DMS 273 (cell line): ENCODE measurements around the gene TENT4B.
A peak's percentile ranks its signal among the peaks of the same experiment; 100 is the strongest.
"Not testable (repeated sequence)": the region's sequence is repeated elsewhere in the genome, so short reads cannot be mapped to it uniquely, and the experiment has no call there.

Source experiments
- DNase-seq: peaks from one replicate; lab custom pipeline; 2025; ENCODE audit not compliant: unreplicated experiment; lab: John Stamatoyannopoulos, UW

Gene TENT4B

GRCh38 chr16:50154420-50154950 is 1.4 kb downstream of the TENT4B start:
- DNase-seq, result peak; percentile 49

GRCh38 chr16:50155925-50156324 is 2.8 kb downstream of the TENT4B start:
- DNase-seq, result no peak

- DNase-seq, result no peak
These were observed 3.5 kb downstream of the TENT4B start for GRCh38 chr16:50156590-50156989.

- DNase-seq, result peak; percentile 85
These were observed 7.5 kb downstream of the TENT4B start for GRCh38 chr16:50160495-50161164.

GRCh38 chr16:50161950-50162349 is 8.8 kb downstream of the TENT4B start:
- DNase-seq, result no peak

DNA sequence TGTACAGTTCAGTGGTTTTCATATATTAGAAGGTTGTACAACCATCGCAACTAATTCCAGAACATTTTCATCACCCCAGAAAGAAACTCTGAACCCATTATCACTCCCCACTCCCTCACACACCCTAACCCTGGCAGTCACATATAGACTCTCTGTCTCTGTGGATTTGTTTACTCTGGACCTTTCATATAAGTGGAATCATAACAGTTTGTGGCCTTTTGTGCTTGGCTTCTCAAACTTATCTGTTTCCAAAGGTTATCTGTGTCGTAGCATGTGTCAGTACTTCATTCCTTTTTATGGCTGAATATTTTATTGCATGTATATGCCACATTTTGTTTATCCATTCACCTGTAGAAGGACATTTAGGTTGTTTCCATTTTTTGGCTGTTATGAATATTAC is 12.4 kb downstream of the TENT4B start:
- DNase-seq, result no peak

- no peak for DNase-seq
These were observed 13.7 kb downstream of the TENT4B start for GRCh38 chr16:50166511-50167500.

GRCh38 chr16:50167556-50167955 is 14.4 kb downstream of the TENT4B start:
- no peak for DNase-seq

DNA sequence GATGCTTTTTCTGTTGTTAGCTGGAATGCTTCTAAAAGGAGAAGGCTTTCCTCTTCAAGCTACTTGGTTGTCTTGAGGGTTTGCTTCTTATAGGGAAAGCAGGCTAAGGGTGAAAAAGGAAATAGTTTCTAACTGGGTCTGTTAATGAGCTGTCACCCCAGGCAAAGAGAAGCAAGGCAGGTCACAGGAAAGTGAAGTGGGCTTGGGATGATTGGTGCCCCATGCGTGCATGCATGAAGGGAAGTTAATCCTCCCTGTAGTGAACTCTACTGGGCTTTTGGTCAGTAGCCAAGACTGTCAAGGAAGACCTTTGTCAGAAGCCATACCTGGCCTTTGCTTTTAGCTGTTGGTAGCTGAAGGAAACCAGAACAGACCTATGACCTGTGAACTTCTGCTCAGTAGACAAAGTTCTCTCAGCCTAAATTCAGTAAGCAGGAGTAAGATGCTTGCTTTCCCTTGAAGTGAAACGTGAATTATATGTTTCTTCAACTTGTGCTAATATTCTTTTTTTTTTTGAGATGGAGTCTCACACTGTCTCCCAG is 16.5 kb downstream of the TENT4B start:
- DNase-seq, result no peak

DNA sequence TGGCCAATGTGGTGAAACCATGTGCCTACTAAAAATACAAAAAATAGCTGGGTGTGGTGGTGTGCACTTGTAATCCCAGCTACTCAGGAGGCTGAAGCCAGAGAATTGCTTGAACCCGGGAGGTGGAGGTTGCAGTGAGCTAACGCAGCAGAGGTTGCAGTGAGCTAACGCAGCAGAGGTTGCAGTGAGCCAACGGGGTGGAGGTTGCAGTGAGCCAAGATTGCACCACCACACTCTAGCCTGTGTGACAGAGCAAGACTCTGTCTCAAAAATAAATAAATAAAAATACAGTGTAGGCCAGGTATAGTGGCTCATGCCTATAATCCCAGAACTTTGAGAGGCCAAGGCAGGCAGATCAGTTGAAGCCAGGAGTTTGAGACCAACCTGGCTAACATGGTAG is 18.7 kb downstream of the TENT4B start:
- DNase-seq, result not testable (repeated sequence)

- no peak for DNase-seq
These were observed 19.3 kb downstream of the TENT4B start for GRCh38 chr16:50172195-50172922.

DNA sequence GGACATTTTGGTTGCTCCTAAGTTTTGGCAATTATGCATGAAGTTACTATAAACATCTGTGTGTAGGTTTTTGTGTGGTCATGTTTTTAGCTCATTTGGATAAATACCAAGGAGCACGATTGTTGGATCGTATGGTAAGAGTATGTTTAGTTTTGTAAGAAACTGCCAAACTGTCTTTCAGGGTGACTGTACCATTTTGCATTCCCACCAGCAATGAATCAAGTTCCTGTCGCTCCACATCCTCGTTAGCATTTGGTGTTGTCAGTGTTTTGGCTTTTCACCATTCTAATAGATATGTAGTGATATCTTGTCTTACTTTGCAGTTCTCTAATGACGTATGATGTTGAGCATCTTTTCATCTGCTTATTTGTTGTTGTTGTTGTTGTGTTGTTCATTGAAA is 20.2 kb downstream of the TENT4B start:
- DNase-seq, result no peak

- DNase-seq, result no peak
These were observed 25.4 kb downstream of the TENT4B start for GRCh38 chr16:50178491-50178941.

DNA sequence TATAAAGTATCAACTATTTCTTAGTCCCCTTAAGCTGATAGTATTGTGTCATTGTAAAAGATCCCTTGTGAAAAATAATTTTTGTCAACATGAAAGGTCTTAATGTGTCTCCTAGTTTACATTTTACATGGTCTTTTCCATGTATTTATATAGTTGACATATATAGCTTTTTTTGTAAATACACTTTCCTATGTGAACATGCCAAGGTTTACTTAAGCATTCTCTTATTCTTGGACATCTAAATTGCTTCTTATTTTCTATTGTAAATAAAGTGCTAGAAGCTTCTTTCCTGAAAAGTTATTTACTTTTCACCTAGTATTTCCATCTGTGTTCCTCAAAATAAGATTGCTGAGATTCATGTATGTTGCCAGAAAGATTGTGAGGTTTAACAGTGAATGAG is 29.3 kb downstream of the TENT4B start:
- no peak for DNase-seq

- no peak for DNase-seq
These were observed 30.2 kb downstream of the TENT4B start for GRCh38 chr16:50183316-50183715.

DNA sequence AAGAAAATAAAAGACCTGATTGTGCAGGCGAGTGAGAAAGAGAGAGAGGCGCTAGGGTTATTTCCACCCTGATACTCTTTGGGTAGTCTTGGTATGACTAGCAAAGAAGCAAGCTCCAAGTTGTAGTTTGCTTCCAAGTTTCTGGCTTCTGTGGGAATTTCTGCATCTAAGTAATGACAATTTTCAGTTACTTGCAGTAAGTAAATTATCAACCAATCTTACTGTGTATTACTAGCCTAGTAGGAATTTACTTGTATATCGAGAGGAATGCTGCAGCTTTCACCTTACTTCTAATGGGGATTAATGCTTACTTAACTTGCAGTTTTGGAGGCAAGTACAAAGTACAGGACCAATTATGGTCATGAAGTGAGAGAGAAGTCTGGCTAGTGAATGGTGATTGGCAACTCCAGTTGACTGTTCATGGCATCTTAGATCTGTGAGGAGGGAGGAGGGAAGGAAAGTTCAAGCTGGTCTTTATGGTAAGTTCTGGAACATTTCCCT is 31.9 kb downstream of the TENT4B start:
- no peak for DNase-seq

GRCh38 chr16:50188619-50189136 is 35.6 kb downstream of the TENT4B start:
- DNase-seq, result no peak

- DNase-seq, result no peak
These were observed 37.2 kb downstream of the TENT4B start for GRCh38 chr16:50190292-50190691.

GRCh38 chr16:50192386-50193050 is 39.4 kb downstream of the TENT4B start:
- DNase-seq, result no peak

DNA sequence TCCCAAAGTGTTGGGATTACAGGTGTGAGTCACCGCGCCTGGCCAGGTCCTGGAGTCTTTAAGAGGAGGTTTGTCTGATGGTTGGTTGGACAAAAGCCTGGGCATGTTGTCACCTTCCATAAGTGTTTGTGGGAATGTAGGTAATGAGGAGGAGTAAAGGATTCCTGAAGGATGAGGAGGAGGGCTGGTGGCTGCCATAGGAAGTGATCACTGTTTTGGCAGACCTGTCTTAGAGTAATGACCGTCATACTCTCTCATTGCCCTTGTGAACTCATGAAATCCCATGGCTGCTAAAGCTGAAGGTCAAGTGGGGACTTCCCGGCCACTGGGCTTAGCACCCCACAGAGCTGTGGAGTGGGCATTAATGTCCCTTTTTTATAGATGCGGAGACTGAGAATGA is 40.5 kb downstream of the TENT4B start:
- DNase-seq, result no peak
